Measurements from ENCODE around the gene DOCK11. TPM values are rescaled to one million over a fixed set of nuclear protein-coding genes. Genes with fewer than 3 reads are reported as not detected.

DOCK11 gene
- total and polyA plus RNA-seq, 9 of the 15 experiments (the other 6 are each of a cell fraction or from before 2014, with no cell fraction given): 41.8 to 77.8 (median 50.9) TPM

- no peak for TF ChIP-seq RERE (CRISPR knock-in tag; IDR thresholded peaks at IDR 0.05; ENCODE audit: borderline replicate concordance)
- no peak for TF ChIP-seq MYC (IDR thresholded peaks at IDR 0.05; ENCODE audit: low read depth, low read length)
- no peak for TF ChIP-seq MYC (CRISPR knock-in tag; IDR thresholded peaks at IDR 0.05; ENCODE audit: borderline replicate concordance, low read depth)
- TF ChIP-seq PRMT5 (CRISPR knock-in tag; IDR thresholded peaks at IDR 0.05): no peak
- no peak for TF ChIP-seq SIRT6 (IDR thresholded peaks at IDR 0.05; ENCODE audit: low read depth, low read length)
- no peak for TF ChIP-seq ZBTB5 (IDR thresholded peaks at IDR 0.05)
- TF ChIP-seq ZBTB17 (CRISPR knock-in tag; IDR thresholded peaks at IDR 0.05): no peak
- peak; percentile 95 for TF ChIP-seq MEIS2 (IDR thresholded peaks at IDR 0.05; ENCODE audit: partially characterized antibody)
- no peak for TF ChIP-seq ZNF518B (CRISPR knock-in tag; IDR thresholded peaks at IDR 0.05)
- TF ChIP-seq ZNF274 (IDR thresholded peaks at IDR 0.05; ENCODE audit: borderline replicate concordance, low read depth, low read length): no peak
Measured at GRCh38 chrX:118724775-118725174, 229.2 kb downstream of the DOCK11 start (continued).
